Measurements from ENCODE around the gene GPRIN1.

GPRIN1 gene

DNA sequence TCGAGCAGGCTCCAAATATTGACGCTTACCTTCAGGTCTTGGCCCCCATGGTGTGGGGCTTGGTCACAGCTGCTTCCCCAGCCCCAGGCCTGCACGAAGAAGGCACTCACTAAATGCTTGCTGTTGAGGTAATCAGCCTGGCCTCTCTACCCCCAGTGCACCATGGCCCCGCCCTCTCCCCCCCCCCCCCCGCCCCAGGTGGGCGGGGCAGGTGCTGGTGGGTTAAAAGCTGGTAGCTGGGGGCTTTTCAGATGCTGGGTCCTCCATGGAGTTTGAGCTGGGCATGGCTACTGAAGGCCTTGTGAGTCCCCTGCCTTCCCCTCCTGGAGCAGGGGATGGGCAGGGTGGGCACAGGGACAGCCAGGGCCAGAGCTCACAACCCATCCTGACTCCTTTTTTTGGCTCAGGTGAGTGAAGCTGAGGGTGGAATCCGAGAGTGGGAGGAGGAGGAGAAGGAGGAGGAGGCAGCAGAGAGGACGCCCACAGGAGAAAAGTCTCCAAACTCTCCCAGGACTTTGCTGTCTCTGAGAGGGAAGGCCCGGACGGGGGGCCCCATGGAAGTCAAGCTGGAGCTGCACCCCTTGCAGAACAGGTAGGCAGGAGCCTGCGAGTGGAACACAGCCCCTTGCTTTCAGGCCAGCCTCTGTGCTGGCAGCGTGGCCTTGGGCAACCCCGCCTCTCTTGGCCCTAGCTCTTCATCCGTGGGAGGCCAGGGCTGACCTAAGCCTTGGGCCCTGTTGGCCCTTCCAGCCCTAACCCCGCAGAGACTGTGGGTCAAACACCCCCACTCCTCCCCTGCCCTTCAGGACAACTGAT lies 32.9 kb upstream of the GPRIN1 start:
- no peak for DNase-seq

DNA sequence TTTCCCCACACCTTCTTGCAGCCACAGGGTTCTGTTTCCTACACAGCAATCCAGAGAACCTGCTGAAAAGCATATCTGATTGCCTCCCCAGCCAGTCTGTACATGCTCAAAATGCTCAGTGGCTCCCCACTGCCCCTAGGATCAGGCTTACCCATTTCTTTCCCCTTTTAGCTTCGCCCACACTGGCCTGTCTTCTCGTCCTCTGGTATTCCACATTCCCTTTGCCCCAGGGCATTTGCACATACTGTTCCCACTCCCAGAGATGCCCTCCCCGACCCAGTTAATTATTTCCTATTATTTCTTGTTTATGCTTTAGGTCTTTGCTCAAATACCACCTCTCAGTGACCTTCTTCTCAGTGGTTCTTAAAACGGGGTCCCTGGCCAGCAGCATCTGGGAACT lies 30.7 kb upstream of the GPRIN1 start:
- no peak for DNase-seq

DNA sequence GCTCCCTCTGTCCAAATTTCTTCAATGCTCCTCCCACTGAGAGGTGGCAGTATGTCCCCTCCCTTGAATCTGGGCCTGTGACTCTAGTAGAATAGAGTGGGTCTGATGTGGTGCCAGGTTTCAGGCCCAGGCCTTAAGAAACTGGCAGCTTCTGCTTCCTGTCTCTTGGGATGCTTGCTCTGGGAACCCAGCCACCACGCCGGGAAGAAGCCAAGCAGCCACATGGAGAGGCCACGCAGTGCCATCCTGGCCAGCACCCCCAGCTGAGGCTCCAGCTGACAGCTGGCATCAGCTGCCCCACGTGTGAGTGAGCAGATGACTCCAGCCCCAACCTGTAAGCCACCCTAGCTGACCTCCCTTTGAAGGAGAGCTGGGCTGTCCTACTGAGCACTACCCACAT lies 30.0 kb upstream of the GPRIN1 start:
- no peak for DNase-seq

DNA sequence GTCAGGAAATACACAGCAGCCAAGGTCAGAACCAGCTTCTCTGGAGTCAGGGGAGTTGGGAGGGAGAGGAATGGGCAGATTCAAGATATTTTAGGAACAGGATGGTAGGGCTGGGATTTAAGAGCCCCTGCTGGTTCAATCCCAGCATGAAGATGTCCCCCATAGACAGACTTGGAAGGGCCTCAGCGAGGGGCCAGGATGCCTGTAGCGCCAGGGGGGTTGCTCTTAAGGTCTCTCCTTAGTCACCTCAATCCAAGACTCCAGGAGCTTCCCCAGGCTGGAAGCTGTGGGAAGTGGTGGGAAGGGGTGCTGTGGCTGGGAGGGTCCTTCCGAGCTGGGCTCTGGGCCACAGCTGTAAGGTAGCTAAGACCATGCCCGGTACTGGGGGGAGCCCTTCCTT lies 29.3 kb upstream of the GPRIN1 start:
- no peak for DNase-seq

DNA sequence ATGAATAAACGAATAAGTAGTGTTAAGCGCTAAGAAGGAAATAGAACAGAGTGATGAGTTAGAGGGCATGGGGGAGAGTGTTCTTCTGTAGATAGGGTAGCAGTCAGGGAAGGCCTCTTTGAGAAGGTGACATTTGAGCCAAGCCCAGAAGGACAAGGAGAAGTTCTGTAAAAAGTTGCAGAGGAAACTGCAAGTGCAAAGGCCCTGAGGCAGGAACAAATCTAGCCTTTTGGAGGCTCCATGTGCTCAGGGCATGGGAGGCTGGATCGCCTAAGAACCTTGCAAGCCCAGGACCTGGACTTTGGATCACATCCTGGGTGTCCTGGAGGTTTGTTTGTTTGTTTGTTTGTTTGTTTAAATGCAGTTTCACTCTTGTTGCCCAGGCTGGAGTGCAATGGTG lies 28.5 kb upstream of the GPRIN1 start:
- no peak for DNase-seq

DNA sequence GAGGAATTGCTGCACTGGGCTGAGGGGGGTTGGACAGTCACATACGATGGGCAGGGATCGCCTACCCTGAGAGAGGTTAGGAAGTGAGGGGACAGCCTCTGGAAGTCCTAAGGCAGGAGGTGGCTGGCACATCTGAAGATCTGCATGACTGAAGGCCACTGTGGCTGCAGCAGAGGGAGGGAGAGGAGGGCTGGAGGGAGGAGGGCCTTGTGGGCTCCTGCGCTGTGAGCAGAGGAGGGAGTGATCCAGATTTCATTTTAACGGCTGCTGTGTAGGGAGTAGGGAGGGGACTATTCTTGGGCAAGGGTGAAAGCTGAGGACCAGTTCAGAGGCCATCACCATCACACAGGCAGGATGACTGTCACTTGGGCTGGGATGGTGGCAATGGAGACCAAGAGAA lies 27.6 kb upstream of the GPRIN1 start:
- no peak for DNase-seq

DNA sequence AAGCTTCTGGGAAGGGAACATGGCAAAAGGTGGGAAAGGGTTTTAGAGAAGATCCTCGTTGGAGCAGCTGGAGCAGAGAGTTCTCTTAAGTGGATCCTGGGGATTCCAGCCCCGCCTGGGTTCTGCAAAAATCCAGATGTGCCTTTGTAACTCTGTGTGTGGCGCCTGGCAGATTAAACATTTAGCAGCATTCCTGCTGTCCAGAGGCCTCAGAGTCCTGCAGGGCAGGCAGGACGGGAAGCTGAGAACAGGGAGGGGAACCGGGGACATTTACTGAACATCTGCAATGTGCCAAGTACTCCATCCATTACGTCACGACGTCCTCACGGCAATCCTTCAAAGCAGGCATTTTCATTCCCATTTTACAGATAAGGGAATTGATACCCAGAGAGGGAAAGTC lies 26.5 kb upstream of the GPRIN1 start:
- no peak for DNase-seq

DNA sequence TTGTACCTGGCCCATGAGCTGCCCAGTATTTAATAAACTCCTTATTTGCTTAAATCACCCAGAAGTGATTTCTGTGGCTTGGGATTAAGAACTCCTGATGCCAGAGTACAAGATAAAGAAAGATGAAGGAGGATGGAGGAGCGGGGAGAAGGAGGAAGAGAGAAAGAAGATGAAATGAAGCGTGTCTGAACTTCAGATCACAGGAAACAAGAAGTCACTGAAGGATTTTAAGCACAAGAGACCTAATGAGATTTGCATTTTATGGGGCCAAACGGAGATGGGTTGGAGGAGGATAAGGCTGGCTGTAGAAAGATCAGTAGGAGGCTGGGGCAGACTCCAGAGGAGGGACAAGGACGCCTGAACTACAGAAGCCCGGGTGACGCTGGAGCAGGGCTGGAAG lies 23.6 kb upstream of the GPRIN1 start:
- no peak for DNase-seq

DNA sequence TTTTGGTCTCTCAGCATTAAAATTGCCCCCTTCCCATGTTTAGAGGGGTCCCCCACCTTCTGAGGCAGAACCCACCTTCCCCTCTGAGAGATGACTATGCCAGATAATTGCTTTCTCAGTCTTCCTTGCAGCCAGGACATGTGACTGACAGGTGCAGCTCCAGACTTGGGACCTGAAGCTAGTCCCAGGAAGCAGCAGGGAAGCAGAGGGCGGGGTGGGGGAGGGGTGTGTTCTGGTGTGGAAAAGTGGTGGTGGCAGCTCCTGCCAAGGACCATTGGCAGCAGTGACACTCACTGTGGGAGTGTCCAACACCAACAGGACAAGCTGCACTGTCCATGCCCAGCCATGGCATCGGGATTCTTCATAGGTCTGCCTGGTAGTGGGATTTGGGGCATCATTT lies 22.8 kb upstream of the GPRIN1 start:
- DNase-seq, result no peak

DNA sequence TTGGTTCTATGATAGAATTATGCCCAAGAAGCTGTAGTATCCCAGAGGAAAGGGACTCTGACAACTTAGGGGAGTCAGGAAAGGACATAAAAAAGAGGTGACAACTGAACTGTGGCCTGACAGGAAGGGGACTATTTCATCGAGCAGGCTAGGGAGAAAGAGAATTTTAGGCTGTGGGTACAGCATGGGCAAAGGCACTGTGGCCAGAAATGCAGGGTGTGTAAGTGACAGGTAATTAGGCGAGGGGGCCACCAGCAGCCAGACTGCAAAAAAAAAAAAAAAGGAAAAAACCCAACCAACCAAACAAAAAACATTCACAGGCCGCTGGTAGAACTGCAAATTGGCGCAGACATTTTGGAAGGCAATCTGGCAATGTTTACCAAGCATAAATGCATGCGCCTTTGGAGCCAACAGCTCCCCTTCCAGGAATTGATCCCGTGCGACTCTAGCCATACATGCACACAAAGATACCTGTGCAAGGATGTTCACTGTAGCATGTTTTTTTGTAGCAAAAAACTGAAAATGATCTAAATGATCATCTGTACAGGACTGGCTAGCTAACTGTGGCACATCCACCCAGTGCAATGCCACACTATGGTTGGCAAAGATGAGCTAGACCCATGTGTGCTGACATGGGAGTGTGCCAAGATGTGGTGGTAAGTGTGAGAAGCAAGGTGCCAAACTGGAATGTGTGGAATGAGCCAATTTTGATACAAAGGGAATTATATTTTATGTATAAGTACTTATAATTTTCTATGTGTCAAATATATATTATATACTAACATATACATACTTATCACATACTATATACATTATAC lies 21.6 kb upstream of the GPRIN1 start:
- DNase-seq, result no peak

DNA sequence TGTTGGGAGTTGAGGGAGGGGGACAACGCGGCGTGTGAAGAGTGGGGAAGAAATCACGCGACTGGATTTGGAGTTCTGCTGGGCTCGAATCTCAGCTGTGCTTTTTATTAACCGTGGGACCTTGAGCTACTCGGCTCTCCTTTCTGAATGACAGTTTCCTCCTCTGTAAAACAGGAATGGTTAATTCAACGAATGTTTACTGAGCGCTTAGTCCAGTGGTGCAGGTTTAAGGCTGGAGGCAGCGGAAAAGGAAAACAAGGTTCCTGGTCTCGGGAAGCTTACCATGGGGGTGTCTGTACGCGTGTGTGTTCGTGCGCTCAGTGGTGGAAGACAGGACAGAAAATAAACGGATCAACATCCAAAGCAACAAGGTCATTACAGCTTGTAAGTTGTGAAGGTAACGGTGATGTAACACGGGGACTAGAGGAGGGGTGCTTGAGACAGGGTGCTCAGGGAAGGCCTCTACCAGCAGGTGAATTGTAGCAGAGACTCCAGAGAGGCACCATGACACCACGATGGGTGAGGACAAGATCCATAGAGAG lies 20.8 kb upstream of the GPRIN1 start:
- no peak for DNase-seq

DNA sequence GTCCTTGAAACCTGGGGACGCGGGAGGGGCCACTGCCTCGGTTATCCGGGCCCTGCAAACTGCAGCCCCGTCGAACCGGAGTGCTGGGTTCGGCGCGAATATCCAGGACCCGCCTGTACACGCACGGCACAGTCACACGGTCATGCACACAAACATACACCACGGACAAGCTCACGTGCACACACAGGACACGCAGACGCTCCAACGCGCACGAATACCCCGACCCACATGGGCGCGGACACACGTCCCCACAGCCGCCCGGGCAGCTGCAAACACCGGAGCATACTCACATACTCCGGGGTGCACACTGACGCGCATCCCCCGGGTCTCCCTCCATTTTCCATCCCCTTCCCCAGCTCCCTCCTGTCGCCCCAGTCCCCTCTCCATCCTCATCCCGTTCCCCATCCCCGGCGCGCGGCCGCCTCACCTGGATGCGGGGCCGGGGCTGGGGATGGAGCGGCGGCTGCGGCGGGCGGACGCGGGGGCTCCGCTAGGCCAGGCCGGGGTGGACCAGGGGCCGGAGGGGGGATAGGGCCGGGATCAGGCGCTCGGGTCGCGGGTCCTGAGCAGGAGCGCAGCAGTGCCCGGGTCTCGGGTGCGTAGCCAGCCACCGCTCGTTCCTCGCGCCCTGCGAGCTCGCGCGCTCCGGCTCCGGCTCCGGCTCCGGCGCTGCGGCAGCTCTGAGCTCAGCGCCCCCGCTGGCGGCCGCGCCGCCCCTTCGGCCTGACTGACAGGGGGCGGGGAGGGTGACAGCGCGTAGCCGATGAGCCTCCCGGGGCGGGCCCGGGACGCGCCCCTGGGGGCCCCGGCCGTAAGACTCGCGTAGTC lies 20.1 kb upstream of the GPRIN1 start, which contains the start of the genes EIF4E1B and SNCB:
Gene EIF4E1B, plus strand, starts transcription at position 823 of the 828 bp plus-strand sequence. CDS start 12,113 bp downstream, outside the sequence.
Gene SNCB, minus strand, starts transcription at position 682 of the 828 bp plus-strand sequence. CDS start 880 bp downstream, outside the sequence.
- DNase-seq, result no peak

DNA sequence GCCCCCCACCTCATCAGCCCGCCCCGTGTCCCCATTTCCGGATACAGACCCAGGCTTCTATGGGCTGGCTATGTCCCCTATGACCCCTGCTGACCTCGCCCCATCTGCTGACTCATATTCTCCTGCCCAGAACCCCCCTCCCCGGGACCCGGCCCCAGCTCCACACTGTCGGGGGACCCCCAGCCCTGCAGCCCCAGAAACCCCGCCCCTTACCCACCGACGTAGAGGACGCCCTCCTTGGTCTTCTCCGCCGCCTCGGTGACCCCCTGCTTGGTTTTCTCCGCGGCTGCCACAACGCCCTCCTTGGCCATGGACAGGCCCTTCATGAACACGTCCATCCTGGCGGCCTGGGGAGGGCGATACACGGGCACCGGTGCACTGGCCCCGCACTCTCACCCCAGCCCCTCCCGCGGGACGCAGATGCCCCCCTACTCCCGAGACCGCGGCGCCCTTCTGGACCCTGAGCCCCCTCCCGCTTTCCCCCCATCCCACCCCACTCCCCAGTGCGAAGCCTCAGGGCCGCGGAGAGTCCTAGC lies 19.4 kb upstream of the GPRIN1 start:
- no peak for DNase-seq

DNA sequence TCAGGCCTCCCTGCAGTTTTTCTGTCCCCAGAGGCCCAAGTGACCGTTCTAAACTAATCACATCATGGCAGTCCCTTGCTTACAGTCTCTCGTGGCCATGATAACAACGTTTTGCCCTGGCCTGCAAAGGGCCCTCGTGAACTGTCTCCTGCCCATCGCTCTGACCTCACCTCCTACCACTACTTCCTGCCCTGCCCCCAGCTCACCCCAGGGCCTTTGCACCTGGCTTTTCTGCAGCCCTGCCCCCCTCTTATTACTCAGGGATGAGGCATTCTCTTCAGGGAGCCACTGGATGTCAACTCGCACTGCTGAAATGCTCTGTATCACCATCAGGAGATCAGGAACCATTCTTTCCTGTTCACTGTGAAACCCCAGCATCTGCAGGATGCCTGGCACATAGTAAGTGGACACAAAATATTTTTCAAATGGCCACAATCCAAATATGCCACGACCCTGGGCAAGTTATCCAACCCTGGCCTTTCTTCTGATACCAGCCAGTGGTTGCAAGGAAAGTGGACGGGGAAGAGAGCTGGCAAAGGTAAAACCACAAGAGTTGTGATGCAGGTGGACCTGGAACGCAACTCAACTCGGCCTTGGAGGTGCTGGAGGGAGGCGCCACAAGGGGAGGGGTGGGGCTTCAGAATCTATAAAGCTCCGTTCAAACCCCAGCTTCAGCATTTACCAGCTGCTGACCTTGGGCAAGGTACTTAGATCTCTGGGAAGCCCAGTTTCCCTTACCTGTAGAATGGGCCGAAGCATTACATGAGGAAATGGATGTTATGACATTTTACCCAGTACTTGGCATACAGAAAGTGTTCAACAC lies 18.7 kb upstream of the GPRIN1 start:
- DNase-seq, result no peak

DNA sequence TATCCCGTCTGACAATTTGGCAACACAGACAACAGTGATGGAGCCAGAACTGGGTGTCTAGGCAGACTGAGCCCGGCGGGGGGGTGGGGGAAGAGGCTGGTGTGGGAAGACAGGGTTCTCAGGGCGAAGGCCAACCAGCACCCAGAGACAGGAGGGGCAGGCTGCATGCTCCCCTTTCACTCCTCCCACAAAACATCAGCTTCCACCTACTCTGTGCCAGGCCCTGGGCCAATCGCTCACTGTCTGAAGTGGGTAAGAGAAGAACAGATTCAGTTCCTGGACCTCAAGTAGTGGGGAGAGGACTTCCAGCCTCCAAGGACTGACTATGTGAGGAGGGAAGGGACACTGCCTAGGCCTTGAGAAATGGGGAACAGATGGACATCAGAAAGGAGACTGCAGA lies 17.6 kb upstream of the GPRIN1 start:
- DNase-seq, result no peak

DNA sequence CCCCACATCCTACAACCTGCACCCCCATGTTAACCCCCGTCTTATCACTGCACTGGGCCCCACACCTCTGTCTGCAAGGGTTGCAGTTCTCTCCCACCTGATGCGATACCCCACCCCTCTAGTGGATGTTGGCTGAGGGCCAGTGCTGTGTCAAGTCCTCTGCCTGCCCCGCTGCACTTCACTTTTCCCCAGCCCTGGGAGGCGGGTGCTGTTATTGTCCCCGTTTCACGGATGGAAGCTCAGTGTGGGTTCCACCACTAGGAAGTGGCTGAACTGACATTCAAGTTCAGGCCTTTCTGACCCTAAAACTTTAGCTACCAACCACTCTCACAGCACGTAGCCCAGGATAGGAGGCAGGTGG lies 16.9 kb upstream of the GPRIN1 start:
- DNase-seq, result no peak

DNA sequence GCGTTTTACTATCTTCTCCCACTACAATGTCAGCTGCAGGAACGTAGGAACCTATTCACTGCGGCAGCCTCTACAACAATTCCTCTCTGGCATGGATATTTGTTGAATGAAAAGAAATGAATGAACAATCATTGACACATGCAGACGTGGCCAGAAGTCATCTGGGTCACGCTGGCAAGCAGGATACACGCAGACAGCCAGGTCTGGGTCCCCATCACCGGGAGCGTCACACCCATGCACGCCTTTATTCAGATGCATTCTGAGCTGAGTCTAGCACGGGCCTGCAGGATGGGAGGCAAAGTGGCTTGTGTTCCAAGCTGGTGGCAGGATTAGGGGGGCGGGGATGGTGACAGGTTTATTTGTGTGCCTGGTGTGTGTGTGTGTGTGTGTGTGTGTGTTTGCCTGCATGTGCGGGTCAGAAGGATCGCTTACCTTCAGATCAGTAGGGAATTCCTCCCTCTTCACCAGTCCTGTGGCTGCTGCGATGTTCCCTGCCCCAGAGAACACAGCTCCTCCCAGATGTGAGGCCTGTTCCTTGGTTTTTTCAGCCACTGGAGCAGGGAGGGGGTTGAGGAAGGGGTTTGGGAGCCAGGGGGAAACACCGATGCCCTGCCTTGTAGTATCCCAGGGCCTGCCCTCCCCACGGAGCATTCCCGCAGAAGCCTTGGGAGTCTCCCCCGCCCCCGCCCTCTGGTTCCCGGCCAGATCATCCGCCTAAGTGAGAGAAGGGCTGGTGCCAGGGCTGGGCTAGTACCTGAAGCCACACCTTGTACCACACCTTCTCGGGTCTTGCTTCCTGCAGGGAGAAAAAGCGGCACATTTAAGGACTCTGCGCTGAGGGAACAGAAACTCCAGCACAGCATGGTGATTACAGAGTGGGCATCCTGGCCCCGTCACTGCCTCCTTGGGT lies 16.3 kb upstream of the GPRIN1 start:
- no peak for DNase-seq

DNA sequence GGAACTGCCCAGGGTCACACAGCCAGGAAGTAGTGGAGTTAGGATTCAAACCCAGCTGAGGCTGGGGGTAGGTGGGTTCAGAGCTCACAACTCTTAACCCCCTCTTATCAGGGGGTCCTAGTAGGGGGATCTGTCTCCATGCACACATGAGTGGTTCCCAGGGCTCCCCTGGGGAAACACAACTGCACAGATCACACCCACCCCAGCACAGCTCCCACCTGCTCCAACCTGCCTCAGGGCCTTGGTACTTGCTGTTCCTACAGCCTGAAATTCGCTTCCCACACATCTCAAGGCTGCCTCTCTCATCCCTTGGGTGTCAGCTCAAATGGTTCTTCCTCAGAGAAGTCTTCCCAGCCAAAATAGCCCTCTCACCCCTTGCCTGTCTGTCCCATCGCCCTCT lies 15.6 kb upstream of the GPRIN1 start:
- no peak for DNase-seq

DNA sequence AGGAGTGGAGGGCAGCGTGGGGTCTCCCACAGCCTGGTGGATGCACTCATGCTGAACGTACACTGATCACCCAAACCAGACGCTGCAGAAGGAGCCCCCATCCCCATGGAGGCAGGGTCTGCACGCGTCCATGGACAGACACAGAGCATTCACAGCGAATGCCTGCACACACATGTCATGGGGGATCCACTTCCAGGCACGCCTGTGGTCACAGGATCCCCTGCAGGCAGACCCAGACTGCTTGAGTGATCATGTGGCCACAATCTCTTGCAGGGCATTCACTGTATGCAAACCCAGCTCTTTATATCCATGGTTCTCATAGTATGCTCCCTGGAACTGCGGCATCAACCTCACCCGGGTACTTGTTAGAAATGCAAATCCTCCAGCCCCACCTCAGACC lies 15.0 kb upstream of the GPRIN1 start:
- DNase-seq, result no peak

DNA sequence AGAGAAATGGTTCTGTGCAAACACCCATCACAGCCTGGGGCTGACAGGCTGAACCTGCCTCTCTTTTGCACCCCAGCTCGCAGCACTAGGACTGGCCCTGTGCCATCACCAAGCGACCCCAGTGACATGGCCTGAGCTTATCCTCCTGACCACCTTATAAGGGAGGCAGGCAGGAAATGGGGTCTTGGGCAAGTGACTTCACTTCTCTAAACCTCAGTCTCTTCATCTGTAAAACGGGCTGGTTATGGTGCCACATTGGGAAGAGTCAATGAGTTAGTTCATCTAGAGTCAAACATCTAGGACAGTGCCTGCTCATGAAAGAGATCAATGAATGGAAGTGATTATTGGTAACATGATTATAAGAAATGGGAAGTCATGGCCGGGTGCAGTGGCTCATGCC lies 14.2 kb upstream of the GPRIN1 start:
- no peak for DNase-seq

DNA sequence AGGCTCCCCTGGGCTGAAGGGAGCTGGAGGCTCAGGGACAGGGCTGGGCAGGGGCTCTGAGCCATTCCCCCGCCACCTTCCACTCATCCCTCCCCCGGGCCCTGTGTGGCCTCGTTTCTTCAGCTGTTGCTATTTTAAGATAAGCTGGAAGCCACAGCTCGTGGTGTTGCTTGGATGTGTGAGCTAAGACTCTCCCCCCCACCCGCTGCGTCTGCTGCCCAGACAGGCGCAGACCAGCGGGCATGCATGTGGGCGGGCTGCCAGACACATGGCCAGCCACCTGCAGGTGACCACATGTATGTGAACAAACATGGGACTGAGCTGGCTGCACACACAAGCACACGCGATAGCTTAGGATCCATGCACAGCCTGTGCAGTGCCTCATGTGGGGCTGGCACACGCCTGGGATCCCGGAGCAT lies 11.7 kb upstream of the GPRIN1 start:
- no peak for DNase-seq
